ENCODE results near the gene RNF157. TPM values are rescaled to one million over a fixed set of nuclear protein-coding genes. Genes with fewer than 3 reads are reported as not detected.

RNF157 gene
- total RNA-seq, 4 donors from 2014 or later, result 32.5 to 164 (median 54.8) TPM

- H3K4me1 ChIP-seq, result peaks cover 48 to 83% (median 74%) of the 10 kb centered on the region in 4 donors
- no peaks in the 10 kb centered on the region for H3K9me3 ChIP-seq
- WGBS, 2 donors (ENCODE audit: low coverage in 1 of 2), result 21 to 23% methylated on average over 7 to 9 of the region's 9 CpGs
- H3K36me3 ChIP-seq, result peaks cover 0 to under 1% (median 0%) of the 10 kb centered on the region in 4 donors
- intact Hi-C loops (cut with DNase I; ENCODE audit: low total_unique reads) (no loop called here), in situ Hi-C loops (cut with MboI; ENCODE audit: low pct_ligation_motif_present in 1 of 4, low pct_unique_long_range_greater_than_20kb in 1 of 4, low sequenced_read_pairs in 3 of 4) (no loop called here)
- H3K4me3 ChIP-seq, result peak overlapping the region in 1 of 4 donors; percentile 14
- no peak for TF ChIP-seq EP300 (IDR thresholded peaks at IDR 0.05; ENCODE audit: low read depth)
- TF ChIP-seq POLR2AphosphoS5 (IDR thresholded peaks at IDR 0.05), result no peak
- TF ChIP-seq, protein P1, sequence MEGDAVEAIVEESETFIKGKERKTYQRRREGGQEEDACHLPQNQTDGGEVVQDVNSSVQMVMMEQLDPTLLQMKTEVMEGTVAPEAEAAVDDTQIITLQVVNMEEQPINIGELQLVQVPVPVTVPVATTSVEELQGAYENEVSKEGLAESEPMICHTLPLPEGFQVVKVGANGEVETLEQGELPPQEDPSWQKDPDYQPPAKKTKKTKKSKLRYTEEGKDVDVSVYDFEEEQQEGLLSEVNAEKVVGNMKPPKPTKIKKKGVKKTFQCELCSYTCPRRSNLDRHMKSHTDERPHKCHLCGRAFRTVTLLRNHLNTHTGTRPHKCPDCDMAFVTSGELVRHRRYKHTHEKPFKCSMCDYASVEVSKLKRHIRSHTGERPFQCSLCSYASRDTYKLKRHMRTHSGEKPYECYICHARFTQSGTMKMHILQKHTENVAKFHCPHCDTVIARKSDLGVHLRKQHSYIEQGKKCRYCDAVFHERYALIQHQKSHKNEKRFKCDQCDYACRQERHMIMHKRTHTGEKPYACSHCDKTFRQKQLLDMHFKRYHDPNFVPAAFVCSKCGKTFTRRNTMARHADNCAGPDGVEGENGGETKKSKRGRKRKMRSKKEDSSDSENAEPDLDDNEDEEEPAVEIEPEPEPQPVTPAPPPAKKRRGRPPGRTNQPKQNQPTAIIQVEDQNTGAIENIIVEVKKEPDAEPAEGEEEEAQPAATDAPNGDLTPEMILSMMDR (IDR thresholded peaks at IDR 0.05), result no peak
- no peak for TF ChIP-seq POLR2A (IDR thresholded peaks at IDR 0.05)
- H3K27ac ChIP-seq, result peak overlapping the region; percentile 90 to 98 (median 92)
- DNase-seq, result no peak
- H3K27me3 ChIP-seq, result no peaks in the 10 kb centered on the region
Measured at GRCh38 chr17:76264425-76264754, 24.1 kb upstream of the RNF157 start.

DNA sequence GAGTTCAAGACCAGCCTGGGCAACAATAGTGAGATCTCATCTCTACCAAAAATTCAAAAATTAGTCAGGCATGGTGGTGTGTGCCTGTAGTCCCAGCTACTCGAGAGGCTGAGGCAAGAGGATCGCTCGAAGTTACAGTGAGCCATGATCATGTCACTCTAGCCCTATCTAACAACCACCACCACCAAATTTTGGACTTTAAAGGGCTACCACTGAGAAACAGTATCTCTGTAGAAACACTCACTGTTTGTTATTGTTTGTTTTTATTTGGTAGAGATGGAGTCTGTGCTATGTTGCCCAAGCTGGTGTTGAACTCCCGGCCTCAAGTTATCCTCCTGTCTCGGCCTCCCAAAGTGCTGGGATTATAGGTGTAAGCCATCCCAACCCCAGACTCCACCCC is 23.6 kb upstream of the RNF157 start:
- in situ Hi-C loops (cut with MboI; ENCODE audit: low pct_ligation_motif_present in 1 of 4, low pct_unique_long_range_greater_than_20kb in 1 of 4, low sequenced_read_pairs in 3 of 4), result no loop called here
- intact Hi-C loops (cut with DNase I; ENCODE audit: low total_unique reads), result no loop called here
- H3K4me3 ChIP-seq, result no peak overlapping the region
- H3K9me3 ChIP-seq, result no peaks in the 10 kb centered on the region
- H3K36me3 ChIP-seq, result no peaks in the 10 kb centered on the region
- no peak for DNase-seq
- peaks cover 44 to 80% (median 71%) of the 10 kb centered on the region in 4 donors for H3K4me1 ChIP-seq
- H3K27me3 ChIP-seq, result no peaks in the 10 kb centered on the region
- TF ChIP-seq EP300 (IDR thresholded peaks at IDR 0.05; ENCODE audit: low read depth) (no peak), POLR2AphosphoS5 (IDR thresholded peaks at IDR 0.05) (no peak), POLR2A (IDR thresholded peaks at IDR 0.05) (no peak)
- TF ChIP-seq, protein P1 (IDR thresholded peaks at IDR 0.05), result no peak
- 85 to 92% methylated on average over 3 to 5 of the region's 5 CpGs for WGBS, 2 donors (ENCODE audit: low coverage in 1 of 2)
- peak overlapping the region; percentile 90 to 98 (median 92) for H3K27ac ChIP-seq

DNA sequence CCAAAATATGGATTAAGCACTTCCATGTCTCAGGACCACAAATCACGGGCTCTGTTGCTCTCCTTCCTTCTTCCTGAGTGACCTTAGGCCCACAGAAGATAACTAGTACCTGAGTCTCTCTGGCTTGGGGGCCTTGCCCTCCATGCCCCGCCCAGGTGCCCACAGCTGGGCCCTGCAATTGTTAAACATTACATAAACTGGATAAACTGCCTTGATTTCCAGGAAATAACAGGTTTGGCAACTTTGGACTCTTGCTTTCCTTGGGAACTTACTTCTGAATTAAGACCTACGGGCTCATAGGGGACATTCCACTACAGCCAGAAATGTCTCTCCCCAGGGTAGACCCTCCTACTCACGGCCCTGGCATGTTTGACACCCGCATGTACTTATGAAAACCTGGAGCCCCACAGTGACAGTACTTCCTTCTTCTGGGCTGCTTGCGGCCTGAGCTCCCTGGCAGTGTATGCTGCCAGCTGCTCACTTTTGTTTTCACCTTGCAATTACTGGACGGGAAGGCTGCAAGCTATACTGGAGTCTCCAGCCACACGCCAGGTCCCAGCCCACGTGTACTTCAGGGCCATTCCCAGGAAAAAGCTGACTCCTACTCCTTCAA is 22.5 kb upstream of the RNF157 start:
- peak; percentile 84 for DNase-seq
- in situ Hi-C loops (cut with MboI; ENCODE audit: low pct_ligation_motif_present in 1 of 4, low pct_unique_long_range_greater_than_20kb in 1 of 4, low sequenced_read_pairs in 3 of 4), result no loop called here

DNA sequence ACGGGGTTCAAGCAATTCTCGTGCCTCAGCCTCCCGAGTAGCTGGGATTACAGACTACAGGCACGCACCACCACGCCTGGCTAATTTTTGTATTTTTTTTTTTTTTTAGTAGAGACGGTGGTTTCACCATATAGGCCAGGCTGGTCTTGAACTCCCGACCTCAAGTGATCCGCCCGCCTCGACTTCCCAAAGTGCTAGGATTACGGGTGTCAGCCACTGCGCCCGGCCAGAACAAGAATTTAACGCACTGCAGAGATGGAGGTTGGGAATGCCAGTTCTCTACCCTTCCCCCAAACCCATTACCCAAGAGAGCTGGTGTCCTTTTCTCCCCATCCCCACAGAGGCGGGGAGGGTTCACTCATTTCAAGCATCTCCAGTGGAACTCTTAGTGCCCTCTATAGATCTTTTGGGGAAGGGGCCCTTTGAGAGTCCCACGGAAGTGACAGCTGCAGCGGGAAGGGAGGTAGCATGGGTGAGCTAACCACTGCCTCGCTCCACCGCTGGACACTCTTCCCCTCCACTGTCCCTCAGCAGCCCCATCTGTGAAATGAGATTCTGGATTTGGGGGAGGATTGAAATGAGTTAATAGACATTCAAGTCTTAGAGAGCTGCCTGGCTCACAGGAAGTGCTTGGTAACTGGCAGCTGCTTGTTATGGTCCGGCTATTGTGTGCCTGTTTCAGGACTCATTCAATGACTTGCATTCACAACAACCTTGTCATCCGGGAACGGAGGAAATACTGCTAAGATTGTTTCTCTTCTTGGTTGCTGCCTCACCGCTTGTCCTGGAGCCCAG is 21.3 kb upstream of the RNF157 start:
- 47 to 78% methylated on average over 3 to 23 of the region's 23 CpGs for WGBS, 2 donors (ENCODE audit: low coverage in 1 of 2)
- DNase-seq, result no peak
- Histone ChIP-seq H3K4me3 (no peak overlapping the region), H3K36me3 (no peaks in the 10 kb centered on the region), H3K4me1 (peaks cover 36 to 69% (median 59%) of the 10 kb centered on the region in 4 donors), H3K9me3 (no peaks in the 10 kb centered on the region), H3K27me3 (no peaks in the 10 kb centered on the region), H3K27ac (peak overlapping the region; percentile 90 to 98 (median 92))
- TF ChIP-seq, protein P1 (IDR thresholded peaks at IDR 0.05), result no peak
- TF ChIP-seq POLR2AphosphoS5 (IDR thresholded peaks at IDR 0.05) (peak in 2 of 3 donors; percentile 11 to 35), POLR2A (IDR thresholded peaks at IDR 0.05) (peak; percentile 9), EP300 (IDR thresholded peaks at IDR 0.05; ENCODE audit: low read depth) (no peak)
- intact Hi-C loops (cut with DNase I; ENCODE audit: low total_unique reads) (no loop called here), in situ Hi-C loops (cut with MboI; ENCODE audit: low pct_ligation_motif_present in 1 of 4, low pct_unique_long_range_greater_than_20kb in 1 of 4, low sequenced_read_pairs in 3 of 4) (no loop called here)

More for the DNA sequence above, 22.5 kb upstream of the RNF157 start:
- H3K36me3 ChIP-seq, result no peaks in the 10 kb centered on the region
- WGBS, 2 donors (ENCODE audit: low coverage in 1 of 2), result 27 to 40% methylated on average over 2 to 9 of the region's 9 CpGs
- no peaks in the 10 kb centered on the region for H3K27me3 ChIP-seq
- H3K27ac ChIP-seq, result peak overlapping the region; percentile 90 to 98 (median 92)
- H3K4me3 ChIP-seq, result no peak overlapping the region
- intact Hi-C loops (cut with DNase I; ENCODE audit: low total_unique reads), result no loop called here
- no peaks in the 10 kb centered on the region for H3K9me3 ChIP-seq
- peaks cover 40 to 79% (median 71%) of the 10 kb centered on the region in 4 donors for H3K4me1 ChIP-seq
- TF ChIP-seq POLR2AphosphoS5 (IDR thresholded peaks at IDR 0.05) (peak; percentile 48 to 82 (median 58)), EP300 (IDR thresholded peaks at IDR 0.05; ENCODE audit: low read depth) (peak; percentile 66), POLR2A (IDR thresholded peaks at IDR 0.05) (peak; percentile 59)
- TF ChIP-seq, protein P1 (IDR thresholded peaks at IDR 0.05), result no peak

Measured in transverse colon (tissue), 4 donors.